K562 (cell line): Measurements from ENCODE around the gene B4GALT5. TPM values are rescaled to one million over a fixed set of nuclear protein-coding genes. Genes with fewer than 3 reads are reported as not detected.

ENCODE experiments used
- BCOR ChIP-seq: fragments of 450-650 bp; IDR thresholded peaks from 2 replicates; pipeline ENCODE4 v1.6.1; 2016
- CTCFL ChIP-seq: IDR thresholded peaks from 2 replicates; pipeline ENCODE4 v1.6.1; 2011; ENCODE audit warnings: borderline replicate concordance, low read depth, mild to moderate bottlenecking, moderate library complexity, low read length; ENCODE audit not compliant: insufficient read depth, poor library complexity, severe bottlenecking
- DPF2 ChIP-seq: fragments of 450-650 bp; IDR thresholded peaks from 2 replicates; pipeline ENCODE4 v1.6.1; 2016
- EHMT2 ChIP-seq: fragments of 450-650 bp; IDR thresholded peaks from 2 replicates; pipeline ENCODE4 v1.6.1; 2018; ENCODE audit warnings: antibody characterized with exemption
- GABPB2 ChIP-seq: fragments of 250-450 bp; sonication (Bioruptor Pico); conservative IDR thresholded peaks from 2 replicates; pipeline ENCODE4 v1.5.1; 2021; ENCODE audit warnings: mild to moderate bottlenecking
- HNRNPK ChIP-seq: fragments of 200-400 bp; formaldehyde crosslinking; IDR thresholded peaks from one replicate; pipeline ENCODE4 v1.6.1; 2018; ENCODE audit warnings: mild to moderate bottlenecking, low read depth, low read length; ENCODE audit not compliant: poor library complexity, severe bottlenecking
- HNRNPUL1 ChIP-seq: fragments of 200-400 bp; formaldehyde crosslinking; IDR thresholded peaks from 2 replicates; pipeline ENCODE4 v1.6.1; 2017; ENCODE audit warnings: low read length
- KDM1A ChIP-seq, 2 experiments: fragments of 450-650 bp; IDR thresholded peaks; 2 replicates each; pipeline ENCODE4 v1.6.1; 2016; ENCODE audit warnings: mild to moderate bottlenecking in 2 of 2
- MTF1 ChIP-seq: fragments of 250-450 bp; sonication (Bioruptor Pico); IDR thresholded peaks from 2 replicates; pipeline ENCODE4 v1.9.0; 2021; ENCODE audit warnings: moderate library complexity, mild to moderate bottlenecking, inconsistent platforms, borderline replicate concordance
- PBX2 ChIP-seq, 2 experiments: IDR thresholded peaks in 1 of 2; conservative IDR thresholded peaks in 1 of 2; 2 replicates each; pipeline ENCODE4 v1.6.1; 2016; ENCODE audit warnings: low read depth in 2 of 2, mild to moderate bottlenecking in 1 of 2, missing compliant biosample characterization in 1 of 2, missing genetic modification characterization in 1 of 2, moderate library complexity in 1 of 2
- PHF8 ChIP-seq: fragments of 200-600 bp; sonication (generic); IDR thresholded peaks from 2 replicates; pipeline ENCODE4 v1.6.1; 2012; ENCODE audit warnings: mixed run types, mild to moderate bottlenecking, inconsistent platforms, low read length, moderate library complexity, borderline replicate concordance
- PREB ChIP-seq: sonication (generic); formaldehyde crosslinking; IDR thresholded peaks from 2 replicates; pipeline ENCODE4 v1.8.1; 2023; ENCODE audit warnings: mild to moderate bottlenecking, missing genetic modification reagents
- RAD51 ChIP-seq: fragments of 450-650 bp; IDR thresholded peaks from 2 replicates; pipeline ENCODE4 v1.7.1; 2016; ENCODE audit warnings: low read depth, mild to moderate bottlenecking, borderline replicate concordance
- RUNX1 ChIP-seq: sonication (generic); IDR thresholded peaks from 2 replicates; pipeline ENCODE4 v1.6.1; 2016; ENCODE audit warnings: antibody characterized with exemption, low read depth
- SAFB ChIP-seq: fragments of 200-400 bp; formaldehyde crosslinking; IDR thresholded peaks from 2 replicates; pipeline ENCODE4 v1.6.1; 2017; ENCODE audit warnings: low read depth, low read length, borderline replicate concordance
- SLC30A9 ChIP-seq: fragments of 250-450 bp; sonication (Bioruptor Pico); IDR thresholded peaks from 2 replicates; pipeline ENCODE4 v1.8.0; 2022; ENCODE audit warnings: mild to moderate bottlenecking, moderate library complexity
- SREBF2 ChIP-seq: sonication (generic); formaldehyde crosslinking; IDR thresholded peaks from 2 replicates; pipeline ENCODE4 v1.4.0; 2020; ENCODE audit warnings: mild to moderate bottlenecking, missing genetic modification reagents
- STAT5A ChIP-seq: IDR thresholded peaks from 2 replicates; pipeline ENCODE4 v1.6.1; 2012; ENCODE audit warnings: low read length, inconsistent platforms, borderline replicate concordance
- TAL1 ChIP-seq: fragments of 450-650 bp; IDR thresholded peaks from 2 replicates; pipeline ENCODE4 v1.6.1; 2016; ENCODE audit warnings: mild to moderate bottlenecking
- TARDBP ChIP-seq: fragments of 450-650 bp; IDR thresholded peaks from 2 replicates; pipeline ENCODE4 v1.6.1; 2016
- TCF15 ChIP-seq: fragments of 250-450 bp; sonication (Bioruptor Pico); IDR thresholded peaks from 2 replicates; pipeline ENCODE4 v1.8.0; 2022; ENCODE audit warnings: moderate library complexity, mild to moderate bottlenecking, inconsistent platforms
- THRAP3 ChIP-seq: fragments of 450-650 bp; IDR thresholded peaks from 2 replicates; pipeline ENCODE4 v1.6.1; 2016; ENCODE audit warnings: mild to moderate bottlenecking, inconsistent platforms, borderline replicate concordance
- ZFP1 ChIP-seq: fragments of 450-650 bp; formaldehyde crosslinking; IDR thresholded peaks from 2 replicates; pipeline ENCODE4 v1.4.0; 2020; ENCODE audit warnings: mild to moderate bottlenecking, mixed read lengths
- polyA plus RNA-seq, 8 experiments: library from polyadenylated mRNA; depleted of rRNA in 4 of 8; stranded (reverse) in 5 of 8; unstranded in 3 of 8; fragments of >200 nt; fragmentation: Nextera tagmentation in 2 of 8; fragmentation: Illumina TruSeq in 1 of 8; extraction: Ambion mirVana in 2 of 8; extraction: Trizol in 1 of 8; gene quantifications; 2 replicates each; pipeline versions ENCODE4 v1.2.1 to v1.2.3, GENCODE V29; 2011 to 2014; ENCODE audit warnings: inconsistent platforms in 1 of 8, missing spikeins in 1 of 8
- total RNA-seq, 7 experiments: library from RNA; depleted of rRNA in 6 of 7; stranded (reverse); fragments of >200 nt in 6 of 7; fragmentation: Illumina TruSeq in 2 of 7; extraction: Trizol in 2 of 7; gene quantifications; 2 replicates each; pipeline versions ENCODE4 v1.2.1 to v1.2.3, GENCODE V29; 2011 to 2021; ENCODE audit warnings: low replicate concordance in 1 of 7

B4GALT5 gene
- total and polyA plus RNA-seq, 9 of the 15 experiments (the other 6 are each of a cell fraction or from before 2014, with no cell fraction given): 8.5 to 32.6 (median 23.4) TPM

- TF ChIP-seq PHF8 (no peak), HNRNPK (no peak), STAT5A (no peak), SLC30A9 (CRISPR knock-in tag) (no peak), SAFB (no peak), HNRNPUL1 (no peak), KDM1A (IDR thresholded peaks at IDR 0.05) (peak; percentile 44 to 83; a peak in 3 of 4 replicates), SREBF2 (CRISPR knock-in tag) (no peak), GABPB2 (no peak), RUNX1 (no peak), PBX2 (CRISPR knock-in tag; IDR thresholded peaks at IDR 0.05; ENCODE audit: low read depth) (no peak), PBX2 (tag; conservative IDR thresholded peaks at IDR 0.05; ENCODE audit: low read depth) (peak; percentile 64), BCOR (peak; percentile 10; the same call in 1 of the 2 replicates), DPF2 (peak; percentile 70), PREB (no peak), CTCFL (no peak), THRAP3 (0 out of 2 replicates have a peak, but pooled peaks have one; percentile 32), TAL1 (no peak), TARDBP (no peak), TCF15 (CRISPR knock-in tag) (peak; percentile 94), ZFP1 (no peak), MTF1 (CRISPR knock-in tag) (peak; percentile 87), RAD51 (no peak), EHMT2 (0 out of 2 replicates have a peak, but pooled peaks have one; percentile 8)
Observed at GRCh38 chr20:49762940-49763766, 49.5 kb upstream of the B4GALT5 start (continued).
